ENCODE data around the gene PTPRD.

The PTPRD gene

GRCh38 chr9:8871796-8872445 is 1740.9 kb downstream of the PTPRD start:
- Histone ChIP-seq H3K36me3 (ENCODE audit: insufficient read depth) (no peaks in the 10 kb centered on the region), H3K9ac (no peak overlapping the region), H3K4me3 (IDR thresholded peaks at IDR 0.05; ENCODE audit: insufficient read depth, low read depth, low read length) (no peak overlapping the region), H3K79me2 (ENCODE audit: insufficient read depth, low read depth) (no peaks in the 10 kb centered on the region), H3K27ac (no peak overlapping the region), H3K27me3 (ENCODE audit: insufficient read depth, low read depth) (no peaks in the 10 kb centered on the region), H4K20me1 (ENCODE audit: insufficient read depth) (no peaks in the 10 kb centered on the region), H3K4me2 (no peak overlapping the region), H3K4me1 (ENCODE audit: low read depth, poor library complexity, severe bottlenecking) (no peaks in the 10 kb centered on the region), H2AFZ (ENCODE audit: low read depth) (no peak overlapping the region)
- TF ChIP-seq CTCF (conservative IDR thresholded peaks at IDR 0.05; ENCODE audit: low read depth, low read length) = no peak

GRCh38 chr9:8871396-8871795 is 1741.4 kb downstream of the PTPRD start:
- no peak overlapping the region for H3K27ac ChIP-seq
- no peak overlapping the region for H3K4me3 ChIP-seq (IDR thresholded peaks at IDR 0.05; ENCODE audit: insufficient read depth, low read depth, low read length)
- H4K20me1 ChIP-seq (ENCODE audit: insufficient read depth) = no peaks in the 10 kb centered on the region
- no peak overlapping the region for H2AFZ ChIP-seq (ENCODE audit: low read depth)
- H3K4me1 ChIP-seq (ENCODE audit: low read depth, poor library complexity, severe bottlenecking) = no peaks in the 10 kb centered on the region
- H3K4me2 ChIP-seq = no peak overlapping the region
- H3K27me3 ChIP-seq (ENCODE audit: insufficient read depth, low read depth) = no peaks in the 10 kb centered on the region
- TF ChIP-seq CTCF (conservative IDR thresholded peaks at IDR 0.05; ENCODE audit: low read depth, low read length) = no peak
- H3K79me2 ChIP-seq (ENCODE audit: insufficient read depth, low read depth) = no peaks in the 10 kb centered on the region
- H3K36me3 ChIP-seq (ENCODE audit: insufficient read depth) = no peaks in the 10 kb centered on the region
- no peak overlapping the region for H3K9ac ChIP-seq

- no peak overlapping the region for H3K9ac ChIP-seq
- H3K4me2 ChIP-seq = no peak overlapping the region
- no peaks in the 10 kb centered on the region for H3K4me1 ChIP-seq (ENCODE audit: low read depth, poor library complexity, severe bottlenecking)
- H3K36me3 ChIP-seq (ENCODE audit: insufficient read depth) = no peaks in the 10 kb centered on the region
- no peak overlapping the region for H3K4me3 ChIP-seq (IDR thresholded peaks at IDR 0.05; ENCODE audit: insufficient read depth, low read depth, low read length)
- TF ChIP-seq CTCF (conservative IDR thresholded peaks at IDR 0.05; ENCODE audit: low read depth, low read length) = no peak
- no peaks in the 10 kb centered on the region for H3K27me3 ChIP-seq (ENCODE audit: insufficient read depth, low read depth)
- H4K20me1 ChIP-seq (ENCODE audit: insufficient read depth) = no peaks in the 10 kb centered on the region
- no peak overlapping the region for H2AFZ ChIP-seq (ENCODE audit: low read depth)
- H3K27ac ChIP-seq = no peak overlapping the region
- H3K79me2 ChIP-seq (ENCODE audit: insufficient read depth, low read depth) = no peaks in the 10 kb centered on the region
Measured at GRCh38 chr9:8869812-8870211, 1743.0 kb downstream of the PTPRD start.

- no peak overlapping the region for H3K4me2 ChIP-seq
- no peaks in the 10 kb centered on the region for H3K27me3 ChIP-seq (ENCODE audit: insufficient read depth, low read depth)
- H3K9ac ChIP-seq = no peak overlapping the region
- no peaks in the 10 kb centered on the region for H3K4me1 ChIP-seq (ENCODE audit: low read depth, poor library complexity, severe bottlenecking)
- no peaks in the 10 kb centered on the region for H3K36me3 ChIP-seq (ENCODE audit: insufficient read depth)
- H3K79me2 ChIP-seq (ENCODE audit: insufficient read depth, low read depth) = no peaks in the 10 kb centered on the region
- no peak for TF ChIP-seq CTCF (conservative IDR thresholded peaks at IDR 0.05; ENCODE audit: low read depth, low read length)
- no peak overlapping the region for H3K4me3 ChIP-seq (IDR thresholded peaks at IDR 0.05; ENCODE audit: insufficient read depth, low read depth, low read length)
- no peaks in the 10 kb centered on the region for H4K20me1 ChIP-seq (ENCODE audit: insufficient read depth)
- no peak overlapping the region for H2AFZ ChIP-seq (ENCODE audit: low read depth)
- H3K27ac ChIP-seq = no peak overlapping the region
Measured at GRCh38 chr9:8868632-8869031, 1744.2 kb downstream of the PTPRD start.

Data from KMS-11 (cell line).